HG02981 (cell line): ENCODE results near the gene ABLIM2.
A peak's percentile ranks its signal among the peaks of the same experiment; 100 is the strongest.
"Not testable (repeated sequence)": the region's sequence is repeated elsewhere in the genome, so short reads cannot be mapped to it uniquely, and the experiment has no call there.

ENCODE experiments used
- ATAC-seq: cut with Tn5 transposase; IDR thresholded peaks from one replicate; pipeline ENCODE4 v1.9.1; 2021; ENCODE audit warnings: mild to moderate bottlenecking, moderate library complexity; ENCODE audit not compliant: unreplicated experiment

The ABLIM2 gene

GRCh38 chr4:7947927-7948326 is 210.7 kb downstream of the ABLIM2 start:
- no peak for ATAC-seq

- ATAC-seq = no peak
Observed at GRCh38 chr4:7945709-7946380, 212.8 kb downstream of the ABLIM2 start.

- no peak for ATAC-seq
Observed at GRCh38 chr4:7944599-7945220, 213.9 kb downstream of the ABLIM2 start.

GRCh38 chr4:7943688-7944087 is 214.9 kb downstream of the ABLIM2 start:
- ATAC-seq = not testable (repeated sequence)

- ATAC-seq = no peak
Observed at GRCh38 chr4:7943211-7943610, 215.4 kb downstream of the ABLIM2 start.

GRCh38 chr4:7941965-7942496 is 216.6 kb downstream of the ABLIM2 start:
- ATAC-seq = no peak

- ATAC-seq = no peak
Observed at GRCh38 chr4:7941111-7941964, 217.3 kb downstream of the ABLIM2 start.

GRCh38 chr4:7939377-7940108 is 219.1 kb downstream of the ABLIM2 start, which contains the start of gene AFAP1:
AFAP1 (minus strand) TSS chr4:7939861; CDS start chr4:7872078, 67,783 bp downstream.
- peak; percentile 93 for ATAC-seq

GRCh38 chr4:7938609-7939376 is 219.8 kb downstream of the ABLIM2 start:
- no peak for ATAC-seq

- no peak for ATAC-seq
Observed at GRCh38 chr4:7938266-7938608, 220.4 kb downstream of the ABLIM2 start.

GRCh38 chr4:7937006-7937405 is 221.6 kb downstream of the ABLIM2 start:
- ATAC-seq = no peak

GRCh38 chr4:7933651-7934510 is 224.7 kb downstream of the ABLIM2 start:
- no peak for ATAC-seq

GRCh38 chr4:7932287-7932686 is 226.3 kb downstream of the ABLIM2 start:
- ATAC-seq = no peak

- ATAC-seq = no peak
Observed at GRCh38 chr4:7929118-7929951, 229.3 kb downstream of the ABLIM2 start.

GRCh38 chr4:7928711-7929110 is 229.9 kb downstream of the ABLIM2 start:
- no peak for ATAC-seq

GRCh38 chr4:7926822-7927221 is 231.8 kb downstream of the ABLIM2 start:
- ATAC-seq = no peak

GRCh38 chr4:7924570-7924969 is 234.0 kb downstream of the ABLIM2 start:
- ATAC-seq = no peak

- no peak for ATAC-seq
Observed at GRCh38 chr4:7924163-7924562, 234.4 kb downstream of the ABLIM2 start.
